ENCODE data around the gene GLI2. TPM values are rescaled to one million over a fixed set of nuclear protein-coding genes. Genes with fewer than 3 reads are reported as not detected.

Gene GLI2
- total and polyA plus RNA-seq, 8 donors = 0.45 to 2.8 (median 0.68) TPM; not detected in 1

- intact Hi-C loops (cut with DNase I; ENCODE audit: low total_unique reads) = no loop called here
- Histone ChIP-seq H3K36me3 (no peaks in the 10 kb centered on the region), H3K4me3 (peak overlapping the region; percentile 52 to 64 (median 59)), H3K27me3 (peaks cover 4 to 91% (median 48%) of the 10 kb centered on the region in 3 donors), H3K4me1 (peaks cover 45 to 79% (median 64%) of the 10 kb centered on the region in 4 donors), H3K9me3 (no peaks in the 10 kb centered on the region), H3K27ac (peak overlapping the region; percentile 52 to 86 (median 84))
- TF ChIP-seq EP300 (IDR thresholded peaks at IDR 0.05) = no peak
- no peak for TF ChIP-seq CTCF (IDR thresholded peaks at IDR 0.05)
- TF ChIP-seq POLR2AphosphoS5 (IDR thresholded peaks at IDR 0.05) = peak in 2 of 3 donors; percentile 9 to 10
- TF ChIP-seq POLR2A (IDR thresholded peaks at IDR 0.05) = no peak
- peak; percentile 71 to 91 for DNase-seq
- 3 to 11% (median 4%) methylated on average over 31 to 37 of the region's 37 CpGs for WGBS, 5 donors
These were observed 1.9 kb downstream of the GLI2 start for GRCh38 chr2:120737340-120738101.

- DNase-seq = no peak
- no peaks in the 10 kb centered on the region for H3K36me3 ChIP-seq
- H3K4me3 ChIP-seq = peak overlapping the region in 3 of 4 donors; percentile 56 to 64 (median 62)
- no peaks in the 10 kb centered on the region for H3K9me3 ChIP-seq
- peaks cover 4 to 94% (median 48%) of the 10 kb centered on the region in 3 donors for H3K27me3 ChIP-seq
- TF ChIP-seq POLR2AphosphoS5 (IDR thresholded peaks at IDR 0.05) = no peak
- no peak for TF ChIP-seq EP300 (IDR thresholded peaks at IDR 0.05)
- TF ChIP-seq CTCF (IDR thresholded peaks at IDR 0.05) = no peak
- no peak for TF ChIP-seq POLR2A (IDR thresholded peaks at IDR 0.05)
- 55 to 69% (median 59%) methylated on average over 7 of the region's 7 CpGs for WGBS, 5 donors
- intact Hi-C loops (cut with DNase I; ENCODE audit: low total_unique reads) = no loop called here
- peaks cover 45 to 76% (median 63%) of the 10 kb centered on the region in 4 donors for H3K4me1 ChIP-seq
- peak overlapping the region; percentile 52 to 86 (median 84) for H3K27ac ChIP-seq
These were observed 2.4 kb downstream of the GLI2 start for GRCh38 chr2:120738117-120738516.

GRCh38 chr2:120738786-120739437 lies 3.2 kb downstream of the GLI2 start:
- intact Hi-C loops (cut with DNase I; ENCODE audit: low total_unique reads) = no loop called here
- Histone ChIP-seq H3K36me3 (no peaks in the 10 kb centered on the region), H3K27ac (peak overlapping the region in 4 of 5 donors; percentile 33 to 86 (median 84)), H3K4me1 (peaks cover 45 to 73% (median 61%) of the 10 kb centered on the region in 4 donors), H3K9me3 (no peaks in the 10 kb centered on the region), H3K27me3 (peaks cover 4 to 96% (median 48%) of the 10 kb centered on the region in 3 donors), H3K4me3 (no peak overlapping the region)
- WGBS, 5 donors = 46 to 58% (median 50%) methylated on average over 9 to 10 of the region's 10 CpGs
- peak in 1 of 2 donors; percentile 21 for DNase-seq
- TF ChIP-seq EP300 (IDR thresholded peaks at IDR 0.05) (no peak), POLR2A (IDR thresholded peaks at IDR 0.05) (no peak), POLR2AphosphoS5 (IDR thresholded peaks at IDR 0.05) (no peak), CTCF (IDR thresholded peaks at IDR 0.05) (no peak)

GRCh38 chr2:120739438-120740090 lies 3.9 kb downstream of the GLI2 start:
- 44 to 65% (median 59%) methylated on average over 5 to 8 of the region's 8 CpGs for WGBS, 5 donors
- intact Hi-C loops (cut with DNase I; ENCODE audit: low total_unique reads) = no loop called here
- no peaks in the 10 kb centered on the region for H3K36me3 ChIP-seq
- peaks cover 4 to 92% (median 48%) of the 10 kb centered on the region in 3 donors for H3K27me3 ChIP-seq
- H3K4me3 ChIP-seq = no peak overlapping the region
- peak overlapping the region in 4 of 5 donors; percentile 61 to 86 (median 84) for H3K27ac ChIP-seq
- H3K4me1 ChIP-seq = peaks cover 44 to 73% (median 61%) of the 10 kb centered on the region in 4 donors
- no peaks in the 10 kb centered on the region for H3K9me3 ChIP-seq
- DNase-seq = peak; percentile 57 to 87
- TF ChIP-seq EP300 (IDR thresholded peaks at IDR 0.05) = no peak
- TF ChIP-seq POLR2AphosphoS5 (IDR thresholded peaks at IDR 0.05) = peak in 1 of 3 donors; percentile 56
